ENCODE measurements around the gene TBC1D14.

Gene TBC1D14

GRCh38 chr4:7003176-7003878, 93.7 kb downstream of the TBC1D14 start:
- no peak overlapping the region for H2AK5ac ChIP-seq (ENCODE audit: low read length)
- H4K12ac ChIP-seq (ENCODE audit: low read depth, low read length): no peak overlapping the region
- WGBS (ENCODE audit: extremely low coverage, insufficient coverage, insufficient read length): no CpG with 5 or more reads among the region's 11 CpGs
- H2AFZ ChIP-seq (ENCODE audit: insufficient read depth, low read length, poor library complexity): no peak overlapping the region
- H3K27ac ChIP-seq (ENCODE audit: low read depth, low read length): no peak overlapping the region
- no peak overlapping the region for H3K18ac ChIP-seq (ENCODE audit: low read length)
- no peaks in the 10 kb centered on the region for H3K9me3 ChIP-seq (ENCODE audit: insufficient read depth, low read depth, low read length)
- H2BK5ac ChIP-seq (ENCODE audit: low read depth, low read length, poor library complexity): no peak overlapping the region
- H3K23ac ChIP-seq (ENCODE audit: low read length): no peak overlapping the region
- no peaks in the 10 kb centered on the region for H3K79me2 ChIP-seq (ENCODE audit: control insufficient read depth, insufficient read depth, low read length, poor library complexity)
- no peak overlapping the region for H4K8ac ChIP-seq (ENCODE audit: low read depth, low read length)
- no peak for DNase-seq
- H3K14ac ChIP-seq (ENCODE audit: low read length): no peak overlapping the region
- H4K91ac ChIP-seq (ENCODE audit: low read depth, low read length): no peak overlapping the region
- no peaks in the 10 kb centered on the region for H3K27me3 ChIP-seq (ENCODE audit: insufficient read depth, low read length)
- no peak overlapping the region for H3K9ac ChIP-seq (ENCODE audit: low read length)
- H3K4me1 ChIP-seq (ENCODE audit: control insufficient read depth in 1 of 2, insufficient read depth in 2 of 2, low read length in 2 of 2): peaks cover 0 to 6% of the 10 kb centered on the region in 2 experiments
- H2BK120ac ChIP-seq (ENCODE audit: insufficient read depth, low read length, poor library complexity): no peak overlapping the region
- H3K4ac ChIP-seq (ENCODE audit: low read depth, low read length): no peak overlapping the region
- no peak overlapping the region for H2BK12ac ChIP-seq (ENCODE audit: low read length)
- H3K4me2 ChIP-seq (ENCODE audit: low read length): no peak overlapping the region
- peaks cover 46 to 50% of the 10 kb centered on the region in 2 experiments for H3K36me3 ChIP-seq (ENCODE audit: control insufficient read depth in 1 of 2, insufficient read depth in 2 of 2, low read length in 2 of 2)
- H3K4me3 ChIP-seq (ENCODE audit: low read depth, low read length): no peak overlapping the region
- no peaks in the 10 kb centered on the region for H3K79me1 ChIP-seq (ENCODE audit: low read length)

GRCh38 chr4:7003879-7004240, 94.2 kb downstream of the TBC1D14 start:
- WGBS (ENCODE audit: extremely low coverage, insufficient coverage, insufficient read length): no CpG with 5 or more reads among the region's 8 CpGs
- DNase-seq: no peak
- Histone ChIP-seq H3K14ac (ENCODE audit: low read length) (no peak overlapping the region), H3K27me3 (ENCODE audit: insufficient read depth, low read length) (no peaks in the 10 kb centered on the region), H3K4me1 (ENCODE audit: control insufficient read depth in 1 of 2, insufficient read depth in 2 of 2, low read length in 2 of 2) (peaks cover 0 to 4% of the 10 kb centered on the region in 2 experiments), H2AFZ (ENCODE audit: insufficient read depth, low read length, poor library complexity) (no peak overlapping the region), H3K9ac (ENCODE audit: low read length) (no peak overlapping the region), H3K9me3 (ENCODE audit: insufficient read depth, low read depth, low read length) (no peaks in the 10 kb centered on the region), H2AK5ac (ENCODE audit: low read length) (no peak overlapping the region), H3K23ac (ENCODE audit: low read length) (no peak overlapping the region), H3K79me1 (ENCODE audit: low read length) (no peaks in the 10 kb centered on the region), H3K79me2 (ENCODE audit: control insufficient read depth, insufficient read depth, low read length, poor library complexity) (no peaks in the 10 kb centered on the region), H3K4me2 (ENCODE audit: low read length) (no peak overlapping the region), H4K8ac (ENCODE audit: low read depth, low read length) (no peak overlapping the region), H3K4ac (ENCODE audit: low read depth, low read length) (no peak overlapping the region), H3K18ac (ENCODE audit: low read length) (no peak overlapping the region), H3K36me3 (ENCODE audit: control insufficient read depth in 1 of 2, insufficient read depth in 2 of 2, low read length in 2 of 2) (peaks cover 45 to 46% of the 10 kb centered on the region in 2 experiments), H3K4me3 (ENCODE audit: low read depth, low read length) (no peak overlapping the region), H3K27ac (ENCODE audit: low read depth, low read length) (no peak overlapping the region), H2BK12ac (ENCODE audit: low read length) (no peak overlapping the region), H2BK120ac (ENCODE audit: insufficient read depth, low read length, poor library complexity) (no peak overlapping the region), H4K91ac (ENCODE audit: low read depth, low read length) (no peak overlapping the region), H2BK5ac (ENCODE audit: low read depth, low read length, poor library complexity) (no peak overlapping the region), H4K12ac (ENCODE audit: low read depth, low read length) (no peak overlapping the region)

DNA sequence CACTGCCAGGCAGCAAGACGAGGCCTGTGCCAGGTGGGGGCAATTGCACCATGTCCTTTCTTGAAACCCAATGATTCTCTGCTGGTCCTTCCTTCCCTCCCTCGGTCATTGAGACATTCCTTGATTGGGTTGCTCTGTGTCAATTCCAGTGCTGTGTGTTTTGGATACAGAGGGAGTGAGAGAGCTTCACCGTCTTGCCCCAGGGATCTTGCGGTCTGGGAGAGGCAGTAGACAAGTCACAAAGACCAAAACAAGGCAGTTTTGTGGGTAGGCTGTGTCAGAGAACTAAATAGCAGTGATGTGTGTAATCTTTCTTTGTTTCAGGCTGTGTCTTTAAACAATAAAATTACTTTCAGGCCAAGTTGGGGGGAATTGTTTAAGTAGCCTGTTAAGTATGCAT, 94.7 kb downstream of the TBC1D14 start:
- Histone ChIP-seq H3K9me3 (ENCODE audit: insufficient read depth, low read depth, low read length) (no peaks in the 10 kb centered on the region), H3K18ac (ENCODE audit: low read length) (no peak overlapping the region), H3K79me1 (ENCODE audit: low read length) (no peaks in the 10 kb centered on the region), H3K9ac (ENCODE audit: low read length) (no peak overlapping the region), H3K23ac (ENCODE audit: low read length) (no peak overlapping the region), H4K8ac (ENCODE audit: low read depth, low read length) (no peak overlapping the region), H3K14ac (ENCODE audit: low read length) (no peak overlapping the region), H3K27me3 (ENCODE audit: insufficient read depth, low read length) (no peaks in the 10 kb centered on the region), H2BK5ac (ENCODE audit: low read depth, low read length, poor library complexity) (no peak overlapping the region), H2BK12ac (ENCODE audit: low read length) (no peak overlapping the region), H3K36me3 (ENCODE audit: control insufficient read depth in 1 of 2, insufficient read depth in 2 of 2, low read length in 2 of 2) (peaks cover 43% of the 10 kb centered on the region in 2 experiments), H3K79me2 (ENCODE audit: control insufficient read depth, insufficient read depth, low read length, poor library complexity) (no peaks in the 10 kb centered on the region), H2AFZ (ENCODE audit: insufficient read depth, low read length, poor library complexity) (no peak overlapping the region), H3K4me2 (ENCODE audit: low read length) (no peak overlapping the region), H4K91ac (ENCODE audit: low read depth, low read length) (no peak overlapping the region), H3K4ac (ENCODE audit: low read depth, low read length) (no peak overlapping the region), H4K12ac (ENCODE audit: low read depth, low read length) (no peak overlapping the region), H3K27ac (ENCODE audit: low read depth, low read length) (no peak overlapping the region), H3K4me1 (ENCODE audit: control insufficient read depth in 1 of 2, insufficient read depth in 2 of 2, low read length in 2 of 2) (peaks cover 0 to under 1% of the 10 kb centered on the region in 2 experiments), H2AK5ac (ENCODE audit: low read length) (no peak overlapping the region), H2BK120ac (ENCODE audit: insufficient read depth, low read length, poor library complexity) (no peak overlapping the region), H3K4me3 (ENCODE audit: low read depth, low read length) (no peak overlapping the region)
- no peak for DNase-seq
- no CpG with 5 or more reads among the region's 4 CpGs for WGBS (ENCODE audit: extremely low coverage, insufficient coverage, insufficient read length)

DNA sequence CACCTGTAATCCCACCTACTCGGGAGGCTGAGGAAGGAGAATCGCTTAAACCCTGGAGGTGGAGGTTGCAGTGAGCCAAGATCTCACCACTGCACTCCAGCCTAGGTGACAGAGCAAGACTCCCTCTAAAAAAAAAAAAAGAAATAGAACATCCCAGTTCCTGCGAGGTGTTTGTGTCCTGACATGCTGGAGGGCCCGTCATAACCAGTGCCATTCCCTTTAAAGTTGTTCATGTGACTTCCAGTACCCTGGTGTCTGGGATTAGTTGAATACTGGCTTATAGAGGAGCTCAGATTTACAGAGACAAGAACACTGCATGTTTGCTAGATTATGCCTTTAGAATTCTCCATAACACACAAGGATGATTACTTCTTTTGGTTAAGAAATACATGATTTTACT, 95.9 kb downstream of the TBC1D14 start:
- H3K4me3 ChIP-seq (ENCODE audit: low read depth, low read length): no peak overlapping the region
- no CpG with 5 or more reads among the region's 4 CpGs for WGBS (ENCODE audit: extremely low coverage, insufficient coverage, insufficient read length)
- no peak overlapping the region for H3K18ac ChIP-seq (ENCODE audit: low read length)
- no peaks in the 10 kb centered on the region for H3K4me1 ChIP-seq (ENCODE audit: control insufficient read depth in 1 of 2, insufficient read depth in 2 of 2, low read length in 2 of 2)
- no peak overlapping the region for H3K9ac ChIP-seq (ENCODE audit: low read length)
- no peaks in the 10 kb centered on the region for H3K9me3 ChIP-seq (ENCODE audit: insufficient read depth, low read depth, low read length)
- H3K4me2 ChIP-seq (ENCODE audit: low read length): no peak overlapping the region
- no peaks in the 10 kb centered on the region for H3K79me2 ChIP-seq (ENCODE audit: control insufficient read depth, insufficient read depth, low read length, poor library complexity)
- no peak overlapping the region for H2BK120ac ChIP-seq (ENCODE audit: insufficient read depth, low read length, poor library complexity)
- H4K12ac ChIP-seq (ENCODE audit: low read depth, low read length): no peak overlapping the region
- no peak overlapping the region for H2BK5ac ChIP-seq (ENCODE audit: low read depth, low read length, poor library complexity)
- no peak overlapping the region for H3K4ac ChIP-seq (ENCODE audit: low read depth, low read length)
- H4K91ac ChIP-seq (ENCODE audit: low read depth, low read length): no peak overlapping the region
- H2AK5ac ChIP-seq (ENCODE audit: low read length): no peak overlapping the region
- H3K23ac ChIP-seq (ENCODE audit: low read length): no peak overlapping the region
- no peaks in the 10 kb centered on the region for H3K27me3 ChIP-seq (ENCODE audit: insufficient read depth, low read length)
- H4K8ac ChIP-seq (ENCODE audit: low read depth, low read length): no peak overlapping the region
- no peak overlapping the region for H2BK12ac ChIP-seq (ENCODE audit: low read length)
- H3K27ac ChIP-seq (ENCODE audit: low read depth, low read length): no peak overlapping the region
- H3K14ac ChIP-seq (ENCODE audit: low read length): no peak overlapping the region
- no peaks in the 10 kb centered on the region for H3K79me1 ChIP-seq (ENCODE audit: low read length)
- peaks cover 33 to 42% of the 10 kb centered on the region in 2 experiments for H3K36me3 ChIP-seq (ENCODE audit: control insufficient read depth in 1 of 2, insufficient read depth in 2 of 2, low read length in 2 of 2)
- no peak overlapping the region for H2AFZ ChIP-seq (ENCODE audit: insufficient read depth, low read length, poor library complexity)
- no peak for DNase-seq

Data from trophoblast cell (in vitro differentiated cells and primary cell).